A673 (cell line): ENCODE data around the gene HSD17B2. TPM values are rescaled to one million over a fixed set of nuclear protein-coding genes. Genes with fewer than 3 reads are reported as not detected.

Source experiments
- BruUV-seq: library from RNA; stranded (reverse); fragments of 400-500 nt; replicated peaks from 2 replicates; lab custom pipeline; 2021; lab: Mats Ljungman, UMichigan
- CTCF ChIA-PET: fragments of 300-600 bp; sonication (Branson Sonifier 250); formaldehyde crosslinking; loops from one replicate; lab custom pipeline; 2022; ENCODE audit warnings: antibody characterized with exemption; lab: Charles Lee
- POLR2A ChIA-PET: fragments of 300-600 bp; sonication (Branson Sonifier 250); formaldehyde crosslinking; loops from one replicate; lab custom pipeline; 2022; ENCODE audit warnings: antibody characterized with exemption; ENCODE audit not compliant: low non-redundant PET; lab: Charles Lee
- DNase-seq: peaks from one replicate; pipeline ENCODE4 v3.0.0-alpha.2; 2015; ENCODE audit warnings: low spot score
- H3K27ac ChIP-seq: fragments of 200-600 bp; sonication (generic); 2 replicates; pipeline ENCODE4 v1.5.1; 2016; ENCODE audit warnings: mixed run types, low read depth, mild to moderate bottlenecking, mixed read lengths, antibody characterized with exemption, low read length; ENCODE audit not compliant: poor library complexity, severe bottlenecking
- H3K27me3 ChIP-seq: fragments of 200-600 bp; sonication (generic); replicated peaks from 2 replicates; pipeline ENCODE4 v1.6.1; 2017; ENCODE audit warnings: mixed run types, low read depth, mild to moderate bottlenecking, mixed read lengths, antibody characterized with exemption, low read length; ENCODE audit not compliant: insufficient read depth, poor library complexity
- H3K36me3 ChIP-seq: fragments of 200-600 bp; sonication (generic); 2 replicates; pipeline ENCODE4 v1.6.1; 2016; ENCODE audit warnings: mixed run types, mild to moderate bottlenecking, mixed read lengths, antibody characterized with exemption, low read length; ENCODE audit not compliant: insufficient read depth, poor library complexity, severe bottlenecking
- H3K4me1 ChIP-seq: fragments of 200-600 bp; sonication (generic); 2 replicates; pipeline ENCODE4 v1.6.1; 2017; ENCODE audit warnings: mixed run types, mild to moderate bottlenecking, mixed read lengths, antibody characterized with exemption, low read length; ENCODE audit not compliant: insufficient read depth, poor library complexity, severe bottlenecking
- H3K4me3 ChIP-seq: fragments of 200-600 bp; sonication (generic); 2 replicates; pipeline ENCODE4 v1.5.1; 2016; ENCODE audit warnings: low read depth, mixed run types, mild to moderate bottlenecking, mixed read lengths, low read length; ENCODE audit not compliant: poor library complexity, severe bottlenecking
- H3K9me3 ChIP-seq: fragments of 200-600 bp; sonication (generic); 2 replicates; pipeline ENCODE4 v1.6.1; 2016; ENCODE audit warnings: mixed run types, low read depth, mild to moderate bottlenecking, mixed read lengths, antibody characterized with exemption, low read length; ENCODE audit not compliant: poor library complexity, severe bottlenecking
- CTCF ChIP-seq: fragments of 300-800, 200-600 bp; sonication (generic); conservative IDR thresholded peaks from 2 replicates; pipeline ENCODE4 v1.5.1; 2017; ENCODE audit warnings: low read depth, mild to moderate bottlenecking, antibody characterized with exemption, low read length, moderate library complexity, mixed read lengths
- EZH2 ChIP-seq: fragments of 200-600 bp; sonication (generic); IDR thresholded peaks from 2 replicates; pipeline ENCODE4 v1.6.1; 2017; ENCODE audit warnings: borderline replicate concordance, low read depth, mild to moderate bottlenecking, mixed read lengths, antibody characterized with exemption, low read length; ENCODE audit not compliant: poor library complexity, severe bottlenecking
- intact Hi-C: fragments of 100-400 bp; cut with micrococcal nuclease; formaldehyde crosslinking; loops from one replicate; pipeline ENCODE4 v1.10.0; 2022; ENCODE audit not compliant: unreplicated experiment
- total RNA-seq: library from RNA; stranded (reverse); gene quantifications from 2 replicates; pipeline ENCODE4 v1.2.3, GENCODE V29; 2021

Gene HSD17B2
- total RNA-seq, 1 experiment from 2014 or later: 4.9 TPM

GRCh38 chr16:82124651-82125050 lies 89.6 kb downstream of the HSD17B2 start:
- no TSS peak for BruUV-seq
- ChIA-PET POLR2A (no interaction called here), CTCF (no interaction called here)
- DNase-seq: no peak
- Histone ChIP-seq H3K36me3 (no peaks in the 10 kb centered on the region), H3K4me3 (no peak overlapping the region), H3K27ac (no peak overlapping the region), H3K27me3 (no peaks in the 10 kb centered on the region), H3K4me1 (no peaks in the 10 kb centered on the region), H3K9me3 (no peaks in the 10 kb centered on the region)
- no peak for TF ChIP-seq EZH2
- no peak for TF ChIP-seq CTCF
- intact Hi-C loops: no loop called here

- Histone ChIP-seq H3K36me3 (no peaks in the 10 kb centered on the region), H3K4me1 (no peaks in the 10 kb centered on the region), H3K4me3 (no peak overlapping the region), H3K9me3 (no peaks in the 10 kb centered on the region), H3K27ac (no peak overlapping the region), H3K27me3 (no peaks in the 10 kb centered on the region)
- no TSS peak for BruUV-seq
- CTCF ChIA-PET: no interaction called here
- TF ChIP-seq EZH2: no peak
- TF ChIP-seq CTCF: no peak
- no peak for DNase-seq
- POLR2A ChIA-PET: no interaction called here
- intact Hi-C loops: no loop called here
Observed at GRCh38 chr16:82129881-82130280, 94.8 kb downstream of the HSD17B2 start.

- no peak for DNase-seq
- Histone ChIP-seq H3K36me3 (no peaks in the 10 kb centered on the region), H3K27me3 (no peaks in the 10 kb centered on the region), H3K9me3 (no peaks in the 10 kb centered on the region), H3K27ac (no peak overlapping the region), H3K4me1 (no peaks in the 10 kb centered on the region), H3K4me3 (no peak overlapping the region)
- TF ChIP-seq EZH2 (no peak), CTCF (no peak)
- ChIA-PET POLR2A (no interaction called here), CTCF (no interaction called here)
- intact Hi-C loops: no loop called here
- BruUV-seq: no TSS peak
Observed at GRCh38 chr16:82133798-82134197, 98.7 kb downstream of the HSD17B2 start.
